PC-9 (cell line): ENCODE results near the gene BLM. TPM values are rescaled to one million over a fixed set of nuclear protein-coding genes. Genes with fewer than 3 reads are reported as not detected.

Experiments
- BruUV-seq: library from RNA; stranded (reverse); fragments of 400-500 nt; replicated peaks from 2 replicates; lab custom pipeline; 2021; lab: Mats Ljungman, UMichigan
- CTCF ChIA-PET: fragments of 300-600 bp; sonication (Branson Sonifier 250); formaldehyde crosslinking; loops from one replicate; lab custom pipeline; 2022; ENCODE audit warnings: antibody characterized with exemption; lab: Charles Lee
- POLR2A ChIA-PET: fragments of 300-600 bp; sonication (Branson Sonifier 250); formaldehyde crosslinking; loops from one replicate; lab custom pipeline; 2022; ENCODE audit warnings: antibody characterized with exemption; ENCODE audit not compliant: unreplicated experiment; lab: Charles Lee
- DNase-seq, 2 experiments: peaks; one replicate each; pipeline versions ENCODE4 v3.0.0 to v3.0.0-alpha.2; 2015 to 2022; ENCODE audit warnings: mixed read lengths in 1 of 2
- H2AFZ ChIP-seq: fragments of 200-600 bp; sonication (generic); 2 replicates; pipeline ENCODE4 v1.8.1; 2017; ENCODE audit warnings: antibody characterized with exemption
- H3F3A ChIP-seq: fragments of 200-600 bp; sonication (generic); 2 replicates; pipeline ENCODE4 v1.8.1; 2017; ENCODE audit warnings: antibody characterized with exemption, mild to moderate bottlenecking, low read depth; ENCODE audit not compliant: insufficient read depth
- H3K27ac ChIP-seq: fragments of 200-600 bp; sonication (generic); 2 replicates; pipeline ENCODE4 v1.6.1; 2016; ENCODE audit warnings: mixed run types
- H3K27me3 ChIP-seq: fragments of 200-600 bp; sonication (generic); 2 replicates; pipeline ENCODE4 v1.6.1; 2016; ENCODE audit warnings: low read depth, mixed run types; ENCODE audit not compliant: insufficient read depth
- H3K36me3 ChIP-seq: fragments of 200-600 bp; sonication (generic); 2 replicates; pipeline ENCODE4 v1.6.1; 2016; ENCODE audit warnings: low read depth, mixed run types
- H3K4me1 ChIP-seq: fragments of 200-600 bp; sonication (generic); replicated peaks from 2 replicates; pipeline ENCODE4 v1.6.1; 2016; ENCODE audit warnings: mixed run types; ENCODE audit not compliant: insufficient read depth
- H3K4me2 ChIP-seq: fragments of 200-600 bp; sonication (generic); 2 replicates; pipeline ENCODE4 v1.6.1; 2017; ENCODE audit warnings: mixed run types
- H3K4me3 ChIP-seq: fragments of 200-600 bp; sonication (generic); 2 replicates; pipeline ENCODE4 v1.6.1; 2016; ENCODE audit warnings: mixed run types
- H3K79me2 ChIP-seq: fragments of 200-600 bp; sonication (generic); 2 replicates; pipeline ENCODE4 v1.6.1; 2017; ENCODE audit warnings: low read depth, mixed run types
- H3K9me2 ChIP-seq: fragments of 200-600 bp; sonication (generic); 2 replicates; pipeline ENCODE4 v1.8.1; 2017; ENCODE audit warnings: mild to moderate bottlenecking; ENCODE audit not compliant: insufficient read depth
- H3K9me3 ChIP-seq: fragments of 200-600 bp; sonication (generic); 2 replicates; pipeline ENCODE4 v1.8.1; 2016; ENCODE audit warnings: low read depth; ENCODE audit not compliant: insufficient read depth
- H4K20me1 ChIP-seq: fragments of 200-600 bp; sonication (generic); 2 replicates; pipeline ENCODE4 v1.8.1; 2017; ENCODE audit not compliant: insufficient read depth
- CTCF ChIP-seq: fragments of 200-600 bp; sonication (generic); conservative IDR thresholded peaks from 2 replicates; pipeline ENCODE4 v1.6.1; 2017; ENCODE audit warnings: mixed run types, antibody characterized with exemption, mild to moderate bottlenecking, moderate library complexity
- EZH2 ChIP-seq: fragments of 200-600 bp; sonication (generic); IDR thresholded peaks from 2 replicates; pipeline ENCODE4 v1.8.0; 2017; ENCODE audit warnings: antibody characterized with exemption, low read depth
- intact Hi-C: fragments of 100-400 bp; cut with micrococcal nuclease; formaldehyde crosslinking; loops from one replicate; pipeline ENCODE4 v1.10.0; 2022; ENCODE audit not compliant: unreplicated experiment
- total RNA-seq: library from RNA; stranded (reverse); gene quantifications from 2 replicates; pipeline ENCODE4 v1.2.3, GENCODE V29; 2021

The BLM gene
- total RNA-seq, 1 experiment from 2014 or later, result 19.1 TPM

- H3K27ac ChIP-seq, result no peak overlapping the region
- no peaks in the 10 kb centered on the region for H3K9me2 ChIP-seq
- CTCF ChIA-PET, result no interaction called here
- H2AFZ ChIP-seq, result no peak overlapping the region
- no peaks in the 10 kb centered on the region for H3K9me3 ChIP-seq
- no peaks in the 10 kb centered on the region for H3K4me1 ChIP-seq
- no peak overlapping the region for H3K4me3 ChIP-seq
- H3K4me2 ChIP-seq, result no peak overlapping the region
- intact Hi-C loops, result no loop called here
- no peaks in the 10 kb centered on the region for H3K36me3 ChIP-seq
- TF ChIP-seq EZH2 (no peak), CTCF (no peak)
- BruUV-seq, result no TSS peak
- peak; percentile 19 to 42 for DNase-seq
- POLR2A ChIA-PET, result no interaction called here
- no peaks in the 10 kb centered on the region for H3K79me2 ChIP-seq
- H3K27me3 ChIP-seq, result no peaks in the 10 kb centered on the region
- no peaks in the 10 kb centered on the region; the same call in 1 of the 2 replicates for H3F3A ChIP-seq
- H4K20me1 ChIP-seq, result no peaks in the 10 kb centered on the region
Measured at GRCh38 chr15:90706394-90707327, 10.5 kb upstream of the BLM start.

- POLR2A ChIA-PET, result no interaction called here
- H4K20me1 ChIP-seq, result no peaks in the 10 kb centered on the region
- no peaks in the 10 kb centered on the region for H3K27me3 ChIP-seq
- H3K4me1 ChIP-seq, result no peaks in the 10 kb centered on the region
- no peak overlapping the region for H2AFZ ChIP-seq
- H3K79me2 ChIP-seq, result no peaks in the 10 kb centered on the region
- TF ChIP-seq EZH2 (no peak), CTCF (no peak)
- BruUV-seq, result no TSS peak
- CTCF ChIA-PET, result interaction anchor here (0.6 kb wide), 1 partner anchor 177 kb away, joined by 5 read pairs; no protein-coding TSS in a partner anchor
- H3K9me2 ChIP-seq, result no peaks in the 10 kb centered on the region
- no peaks in the 10 kb centered on the region; the same call in 1 of the 2 replicates for H3F3A ChIP-seq
- no peak overlapping the region for H3K27ac ChIP-seq
- no peaks in the 10 kb centered on the region for H3K9me3 ChIP-seq
- DNase-seq, result no peak
- intact Hi-C loops, result no loop called here
- H3K4me2 ChIP-seq, result no peak overlapping the region
- no peak overlapping the region for H3K4me3 ChIP-seq
- H3K36me3 ChIP-seq, result no peaks in the 10 kb centered on the region
Measured at GRCh38 chr15:90707489-90707888, 9.7 kb upstream of the BLM start.

GRCh38 chr15:90708516-90708915, 8.6 kb upstream of the BLM start:
- TF ChIP-seq EZH2 (no peak), CTCF (no peak)
- H3K4me1 ChIP-seq, result no peaks in the 10 kb centered on the region
- no TSS peak for BruUV-seq
- no peaks in the 10 kb centered on the region for H3K27me3 ChIP-seq
- POLR2A ChIA-PET, result no interaction called here
- intact Hi-C loops, result no loop called here
- CTCF ChIA-PET, result no interaction called here
- no peaks in the 10 kb centered on the region for H3K36me3 ChIP-seq
- no peaks in the 10 kb centered on the region for H3F3A ChIP-seq
- no peaks in the 10 kb centered on the region for H3K9me2 ChIP-seq
- H3K27ac ChIP-seq, result no peak overlapping the region
- H4K20me1 ChIP-seq, result no peaks in the 10 kb centered on the region
- H3K4me2 ChIP-seq, result no peak overlapping the region
- H3K79me2 ChIP-seq, result no peaks in the 10 kb centered on the region
- no peaks in the 10 kb centered on the region for H3K9me3 ChIP-seq
- DNase-seq, result no peak
- no peak overlapping the region for H2AFZ ChIP-seq
- no peak overlapping the region for H3K4me3 ChIP-seq
